Progenitor cell of endocrine pancreas (in vitro differentiated cells): Measurements from ENCODE around the gene TMEM51. TPM values are rescaled to one million over a fixed set of nuclear protein-coding genes. Genes with fewer than 3 reads are reported as not detected.

Experiments used
- DNase-seq: peaks from one replicate; pipeline ENCODE4 v3.0.0; 2021; ENCODE audit warnings: low spot score; ENCODE audit not compliant: unreplicated experiment
- H3K27ac Mint-ChIP-seq: 2 replicates; pipeline ENCODE4 v1.8.0; 2021; ENCODE audit warnings: mild to moderate bottlenecking, moderate library complexity, mixed read lengths
- H3K27me3 Mint-ChIP-seq: 2 replicates; pipeline ENCODE4 v1.8.0; 2021; ENCODE audit warnings: mixed read lengths
- H3K36me3 Mint-ChIP-seq: 2 replicates; pipeline ENCODE4 v1.8.0; 2022; ENCODE audit warnings: mixed read lengths; ENCODE audit not compliant: insufficient read depth
- H3K4me1 Mint-ChIP-seq: 2 replicates; pipeline ENCODE4 v1.8.0; 2021; ENCODE audit warnings: low read depth, mixed read lengths
- H3K4me3 Mint-ChIP-seq: 2 replicates; pipeline ENCODE4 v1.8.0; 2021; ENCODE audit warnings: low read depth, mild to moderate bottlenecking, moderate library complexity, mixed read lengths
- H3K9me3 Mint-ChIP-seq: 2 replicates; pipeline ENCODE4 v1.8.0; 2021; ENCODE audit warnings: low read depth, mixed read lengths
- CTCF ChIP-seq: fragments of 200-600 bp; sonication (generic); IDR thresholded peaks from one replicate; pipeline ENCODE4 v1.5.0; 2021; ENCODE audit warnings: antibody characterized with exemption, mild to moderate bottlenecking; ENCODE audit not compliant: unreplicated experiment
- total RNA-seq: library from RNA; stranded (reverse); gene quantifications from 2 replicates; pipeline ENCODE4 v1.2.1, GENCODE V29; 2021

TMEM51 gene
- total RNA-seq, 1 donor from 2014 or later: 14.8 TPM

GRCh38 chr1:15217654-15218053, 64.1 kb downstream of the TMEM51 start:
- H3K27ac Mint-ChIP-seq: no peak overlapping the region
- no peak overlapping the region for H3K4me3 Mint-ChIP-seq
- no peaks in the 10 kb centered on the region for H3K9me3 Mint-ChIP-seq
- H3K36me3 Mint-ChIP-seq: peaks cover 25% of the 10 kb centered on the region
- H3K4me1 Mint-ChIP-seq: peaks cover 1% of the 10 kb centered on the region
- no peak for TF ChIP-seq CTCF
- H3K27me3 Mint-ChIP-seq: no peaks in the 10 kb centered on the region
- DNase-seq: no peak

DNA sequence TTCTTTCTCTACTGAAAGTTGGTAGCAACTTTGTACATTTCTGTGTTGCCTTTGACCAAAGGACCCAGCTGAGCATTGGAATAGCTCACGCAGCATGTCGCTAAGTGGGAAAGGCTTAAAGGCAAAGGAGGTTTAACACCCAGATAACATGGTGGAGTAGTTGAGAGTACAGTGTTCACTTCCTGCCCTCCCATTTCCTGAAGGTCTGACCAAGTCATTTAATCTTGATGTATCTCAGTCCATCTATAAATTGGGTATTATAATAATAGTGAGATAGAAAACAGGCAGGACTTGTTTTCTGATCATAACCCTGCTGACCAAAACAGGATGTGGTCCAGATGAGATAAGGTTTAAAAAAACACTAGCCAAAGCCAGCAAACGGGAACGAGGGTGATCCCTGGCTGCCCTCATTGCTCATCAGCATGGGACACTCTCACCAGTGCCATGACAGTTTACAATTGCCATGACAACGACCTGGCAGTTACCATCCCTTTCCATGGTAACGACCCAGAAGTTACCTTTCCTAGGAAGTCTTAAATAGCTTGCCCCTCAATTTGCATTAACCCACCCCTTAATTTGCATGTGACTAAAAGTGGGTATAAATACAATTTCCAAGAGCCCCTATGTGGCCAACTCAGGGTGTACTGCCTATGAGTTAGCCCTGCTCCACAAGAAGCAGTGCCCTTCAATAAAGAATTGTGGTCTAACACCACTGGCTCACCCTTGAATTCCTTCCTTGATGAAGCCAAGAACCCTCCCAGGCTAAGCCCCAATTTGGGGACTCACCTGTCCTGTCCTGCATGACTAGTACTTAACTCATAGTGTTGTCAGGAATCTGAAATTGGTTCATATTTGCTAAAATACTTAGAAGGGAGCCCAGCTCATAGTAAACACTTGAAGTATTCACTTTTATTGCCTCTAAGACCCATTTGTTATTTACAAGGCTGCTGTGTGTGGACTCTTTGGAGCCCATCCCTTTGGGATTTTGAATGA, 65.0 kb downstream of the TMEM51 start:
- no peak for DNase-seq
- H3K27ac Mint-ChIP-seq: no peak overlapping the region
- H3K9me3 Mint-ChIP-seq: no peaks in the 10 kb centered on the region
- no peaks in the 10 kb centered on the region for H3K4me1 Mint-ChIP-seq
- peaks cover 25% of the 10 kb centered on the region for H3K36me3 Mint-ChIP-seq
- H3K4me3 Mint-ChIP-seq: no peak overlapping the region
- no peaks in the 10 kb centered on the region for H3K27me3 Mint-ChIP-seq
- no peak for TF ChIP-seq CTCF

DNA sequence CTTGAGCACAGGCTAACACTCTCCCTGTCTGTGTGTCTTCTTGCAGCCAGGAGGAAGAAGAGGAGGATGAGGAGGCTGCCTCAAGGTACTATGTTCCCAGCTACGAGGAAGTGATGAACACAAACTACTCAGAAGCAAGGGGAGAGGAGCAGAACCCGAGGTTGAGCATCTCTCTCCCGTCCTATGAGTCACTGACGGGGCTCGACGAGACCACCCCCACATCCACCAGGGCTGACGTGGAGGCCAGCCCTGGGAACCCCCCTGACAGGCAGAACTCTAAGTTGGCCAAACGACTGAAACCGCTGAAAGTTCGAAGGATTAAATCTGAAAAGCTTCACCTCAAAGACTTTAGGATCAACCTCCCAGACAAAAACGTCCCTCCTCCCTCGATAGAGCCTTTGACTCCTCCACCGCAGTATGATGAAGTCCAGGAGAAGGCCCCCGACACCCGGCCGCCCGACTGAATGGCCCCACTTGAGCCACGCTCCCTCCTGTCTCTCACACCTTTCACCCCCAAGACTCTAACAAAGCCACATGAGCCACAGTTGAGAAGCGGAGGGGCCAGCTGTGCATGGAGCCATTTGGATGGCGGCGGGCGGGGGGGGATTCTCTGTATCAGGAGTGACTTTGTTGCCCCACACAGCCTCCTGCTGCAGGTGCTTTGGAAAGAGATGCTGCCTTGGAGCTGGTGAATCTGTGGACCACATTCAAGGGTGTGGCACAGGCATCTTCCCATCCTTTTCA, 65.9 kb downstream of the TMEM51 start:
- no peaks in the 10 kb centered on the region for H3K4me1 Mint-ChIP-seq
- no peak for DNase-seq
- H3K27me3 Mint-ChIP-seq: no peaks in the 10 kb centered on the region
- H3K27ac Mint-ChIP-seq: no peak overlapping the region
- peaks cover 25% of the 10 kb centered on the region for H3K36me3 Mint-ChIP-seq
- no peak overlapping the region for H3K4me3 Mint-ChIP-seq
- no peak for TF ChIP-seq CTCF
- H3K9me3 Mint-ChIP-seq: no peaks in the 10 kb centered on the region

GRCh38 chr1:15220024-15220392, 66.5 kb downstream of the TMEM51 start:
- no peaks in the 10 kb centered on the region for H3K27me3 Mint-ChIP-seq
- no peaks in the 10 kb centered on the region for H3K9me3 Mint-ChIP-seq
- H3K27ac Mint-ChIP-seq: no peak overlapping the region
- H3K36me3 Mint-ChIP-seq: peaks cover 25% of the 10 kb centered on the region
- no peak overlapping the region for H3K4me3 Mint-ChIP-seq
- no peak for DNase-seq
- TF ChIP-seq CTCF: no peak
- no peaks in the 10 kb centered on the region for H3K4me1 Mint-ChIP-seq

- Mint-ChIP-seq H3K27me3 (no peaks in the 10 kb centered on the region), H3K27ac (no peak overlapping the region), H3K36me3 (peaks cover 25% of the 10 kb centered on the region), H3K4me3 (no peak overlapping the region), H3K4me1 (no peaks in the 10 kb centered on the region), H3K9me3 (no peaks in the 10 kb centered on the region)
- no peak for DNase-seq
- TF ChIP-seq CTCF: no peak
Observed at GRCh38 chr1:15220825-15221431, 67.4 kb downstream of the TMEM51 start.
